Effector CD4-positive, alpha-beta T cell (primary cell): ENCODE results near the gene TRNT1.

ENCODE experiments used
- DNase-seq: peaks from one replicate; pipeline ENCODE4 v3.0.0-alpha.2; 2020

TRNT1 gene

DNA sequence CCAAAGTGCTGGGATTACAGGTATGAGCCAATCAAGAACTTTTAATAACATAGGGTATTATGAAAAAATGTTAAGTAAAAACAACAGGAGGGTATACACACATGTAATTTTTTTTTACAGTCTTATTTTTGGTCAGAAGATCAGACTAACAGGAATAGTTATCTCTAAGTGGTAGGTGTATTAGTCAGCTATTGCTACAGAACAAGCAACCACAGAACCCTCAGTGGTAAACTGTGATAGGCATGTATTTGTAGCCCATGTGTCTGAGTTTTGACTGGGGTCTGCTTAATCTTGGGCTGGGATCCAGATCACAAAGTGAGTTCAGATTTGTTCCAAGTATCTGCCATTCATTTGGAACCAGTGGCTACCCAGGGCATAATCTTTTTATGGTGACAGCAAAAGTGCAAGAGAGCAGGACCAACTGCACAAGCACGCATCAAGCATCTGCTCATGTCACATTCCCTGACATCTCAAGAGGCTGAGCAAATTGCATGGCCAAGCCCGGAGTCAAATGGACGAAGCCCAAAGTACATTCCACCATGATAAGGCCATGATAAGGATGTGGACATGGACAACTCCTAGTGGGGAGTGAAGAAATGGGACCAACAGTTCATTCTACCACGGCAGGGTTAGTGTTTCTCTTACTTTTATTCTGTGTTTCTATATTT lies 13.6 kb upstream of the TRNT1 start:
- DNase-seq, result no peak

- no peak for DNase-seq
Observed at GRCh38 chr3:3117651-3118050, 9.1 kb upstream of the TRNT1 start.

DNA sequence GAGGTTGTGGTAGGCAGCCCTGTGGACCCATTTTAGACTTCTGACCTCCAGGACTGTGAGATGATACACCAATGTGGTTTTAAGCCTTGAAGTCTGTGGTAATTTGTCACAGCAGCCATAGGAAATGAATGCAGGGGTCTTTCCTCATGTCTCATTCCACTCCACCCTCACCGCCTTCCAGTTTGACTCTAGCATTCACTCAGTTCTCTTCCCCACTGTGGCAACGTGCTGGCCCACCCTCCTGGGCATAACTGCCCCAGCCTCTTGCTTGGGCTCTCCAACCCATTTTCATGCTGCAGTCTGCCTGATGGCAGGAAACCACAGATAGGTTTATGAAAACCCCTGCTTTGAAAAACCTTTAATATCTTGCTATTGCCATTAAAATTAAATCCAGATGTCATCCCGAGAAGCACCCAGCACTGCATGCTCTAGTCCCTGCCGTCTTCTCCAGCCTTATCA lies 7.3 kb upstream of the TRNT1 start:
- DNase-seq, result no peak

DNA sequence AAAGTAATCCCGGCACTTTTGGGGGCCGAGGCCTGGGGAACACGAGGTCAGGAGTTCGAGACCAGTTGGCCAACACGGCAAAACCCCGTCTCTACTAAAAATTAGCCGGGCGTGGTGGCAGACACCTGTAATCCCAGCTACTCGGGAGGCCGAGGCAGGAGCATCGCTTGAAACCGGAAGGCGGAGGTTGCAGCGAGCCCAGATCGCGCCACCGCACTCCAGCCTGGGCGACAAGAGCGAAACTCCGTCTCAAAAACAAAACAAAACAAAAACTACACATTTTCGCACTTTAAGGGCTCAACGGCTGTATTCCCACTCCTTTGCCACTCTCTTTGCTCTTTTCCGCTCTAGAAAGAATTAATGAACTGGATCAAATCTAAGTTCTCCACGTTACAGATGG lies 763 bp upstream of the TRNT1 start:
- DNase-seq, result no peak

GRCh38 chr3:3127432-3128010 lies 781 bp downstream of the TRNT1 start:
- DNase-seq, result peak; percentile 15

DNA sequence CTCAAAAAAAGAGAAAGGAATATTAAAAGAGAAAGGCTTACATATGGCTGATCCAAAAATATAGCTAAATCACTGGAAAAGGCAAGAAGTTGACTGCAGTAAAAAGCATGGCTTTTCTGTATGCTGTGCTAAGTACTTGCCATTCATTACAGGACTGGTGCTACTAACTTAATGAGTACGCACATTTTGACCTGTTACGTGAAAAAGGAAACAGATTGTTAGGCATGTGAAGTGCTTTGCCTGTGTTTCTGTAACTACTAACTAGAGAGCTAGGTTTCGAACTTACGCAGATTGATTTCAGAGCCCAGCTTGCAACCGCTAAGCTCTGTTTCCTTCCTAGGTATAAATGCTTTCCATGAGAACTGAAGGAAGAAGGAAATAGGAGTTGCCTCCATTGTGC lies 2.8 kb downstream of the TRNT1 start:
- DNase-seq, result no peak

DNA sequence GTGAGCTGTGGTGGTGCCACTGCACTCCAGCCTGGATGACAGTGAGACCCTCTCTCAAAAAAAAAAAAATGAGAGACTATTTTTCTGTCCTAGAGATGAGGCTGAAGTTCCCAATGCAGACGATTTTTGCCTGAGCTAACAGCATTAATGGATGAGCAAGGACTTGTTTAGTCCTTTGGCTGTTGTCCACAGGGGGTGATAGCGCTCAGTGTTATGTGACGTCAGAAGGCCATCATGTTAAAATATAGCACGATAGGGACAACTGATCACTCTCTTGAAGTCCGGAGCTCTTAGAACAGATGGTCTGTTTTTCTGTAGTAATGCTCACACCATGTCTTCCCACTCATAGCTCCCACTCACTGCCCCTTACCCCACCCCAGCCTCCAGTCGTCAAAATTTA lies 6.8 kb downstream of the TRNT1 start:
- no peak for DNase-seq

DNA sequence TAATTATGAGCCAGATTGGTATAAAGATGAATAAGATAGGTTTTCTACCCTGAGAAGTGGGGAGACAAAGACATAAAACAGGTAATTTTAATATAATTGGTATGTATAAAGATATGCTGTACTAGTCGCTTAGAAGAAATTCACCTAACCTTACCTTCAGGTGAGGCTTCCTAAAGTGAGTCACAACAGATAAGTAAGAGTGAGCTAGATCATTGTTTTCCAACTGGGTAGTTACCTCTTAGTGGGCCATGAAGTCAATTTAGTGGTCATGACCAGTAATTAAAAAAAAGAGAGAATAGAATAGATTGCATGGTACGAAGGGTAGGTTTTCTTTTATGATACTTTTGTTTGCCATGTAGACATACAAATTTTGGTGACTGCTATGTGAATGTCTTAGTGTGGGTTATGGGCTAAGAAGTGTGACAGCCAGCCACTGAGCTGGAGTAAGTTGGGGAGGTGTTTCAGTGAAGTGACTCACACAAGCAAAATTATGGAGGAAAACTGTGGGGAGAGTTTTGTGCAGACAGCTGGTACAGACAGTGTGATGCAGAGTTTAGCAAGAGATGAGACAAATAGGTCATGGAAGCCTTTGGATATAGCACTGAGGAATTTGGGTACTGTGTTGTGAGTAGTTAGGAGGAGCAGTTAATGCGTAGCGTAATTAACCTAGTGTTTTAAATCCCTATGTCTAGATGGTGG lies 8.2 kb downstream of the TRNT1 start:
- no peak for DNase-seq

DNA sequence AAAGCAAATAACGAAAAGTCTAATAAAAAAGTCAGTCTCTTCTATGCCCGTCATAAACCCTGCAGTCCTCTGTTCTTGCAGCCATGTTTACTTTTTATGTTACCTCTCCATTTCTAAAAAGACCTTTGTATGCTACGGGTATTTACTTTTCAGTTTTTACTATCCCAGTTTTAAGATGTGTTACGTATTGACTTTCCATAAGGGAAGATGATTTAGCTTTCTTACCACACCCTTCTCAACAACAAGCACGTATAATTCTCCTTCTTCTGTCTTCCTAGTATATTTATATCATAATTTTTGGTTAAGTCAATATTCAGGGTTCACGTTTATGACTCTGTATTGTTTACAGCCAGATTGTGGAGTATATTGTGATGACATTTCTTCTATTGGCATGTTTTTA lies 10.8 kb downstream of the TRNT1 start:
- DNase-seq, result no peak

GRCh38 chr3:3141939-3142338 lies 15.2 kb downstream of the TRNT1 start:
- DNase-seq, result no peak

DNA sequence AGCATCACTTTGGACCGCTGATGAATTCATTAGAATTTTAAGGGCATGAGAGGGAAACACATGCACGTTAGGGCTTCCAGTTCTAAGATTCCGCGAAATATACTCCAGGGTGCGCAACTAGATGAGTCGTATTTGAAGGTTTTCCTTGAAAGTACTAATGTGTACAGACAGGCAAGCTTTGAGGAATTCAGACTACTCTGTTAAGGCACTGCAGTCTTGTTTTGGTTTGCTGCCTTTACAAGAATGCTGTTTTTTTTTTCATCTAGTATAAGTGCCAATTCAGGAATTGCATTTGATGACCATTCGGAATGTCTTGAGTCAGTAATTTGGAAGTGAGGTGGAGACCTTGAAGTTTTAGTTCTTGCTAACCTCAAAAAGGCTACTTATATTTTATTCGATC lies 19.1 kb downstream of the TRNT1 start:
- no peak for DNase-seq

DNA sequence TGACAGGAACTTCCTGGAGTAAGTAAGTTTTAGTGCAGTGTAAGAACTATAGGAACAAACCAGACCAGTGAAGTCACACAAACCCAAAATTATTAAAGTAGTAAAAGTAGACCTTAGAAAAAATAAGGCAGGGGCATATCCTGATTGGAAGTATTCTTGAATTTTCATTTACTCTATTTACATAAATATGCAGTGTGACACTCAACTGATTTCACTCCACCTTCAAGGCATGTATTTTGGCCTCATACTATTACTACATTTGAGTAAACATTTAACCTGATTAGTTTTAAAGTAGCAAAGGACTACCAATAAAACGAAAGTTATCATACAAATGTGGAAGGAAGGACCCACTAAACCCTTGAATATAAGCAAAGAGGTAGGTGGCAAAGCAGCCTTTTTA lies 22.8 kb downstream of the TRNT1 start:
- no peak for DNase-seq

GRCh38 chr3:3151513-3151912 lies 24.8 kb downstream of the TRNT1 start:
- no peak for DNase-seq

GRCh38 chr3:3154879-3155610 lies 28.3 kb downstream of the TRNT1 start:
- DNase-seq, result no peak

DNA sequence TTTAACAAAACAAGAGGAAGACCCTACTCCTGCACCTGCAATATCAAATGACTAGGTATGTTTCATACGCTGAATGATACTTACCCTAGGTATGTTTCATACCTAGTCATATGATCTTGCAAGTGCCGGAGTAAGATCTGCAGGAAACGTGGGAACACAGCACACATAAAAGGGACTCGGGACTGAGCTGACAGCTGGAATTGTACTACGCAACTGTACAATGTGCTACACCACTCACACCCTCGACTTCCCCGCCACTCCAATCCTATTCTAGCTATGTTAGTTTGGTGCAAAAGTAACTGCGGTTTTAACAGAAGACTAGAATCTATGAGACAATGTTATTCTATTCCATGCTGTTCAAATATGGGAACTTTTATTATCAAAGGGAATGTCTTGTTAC lies 30.7 kb downstream of the TRNT1 start:
- DNase-seq, result no peak

- no peak for DNase-seq
Observed at GRCh38 chr3:3160826-3161225, 34.1 kb downstream of the TRNT1 start.

DNA sequence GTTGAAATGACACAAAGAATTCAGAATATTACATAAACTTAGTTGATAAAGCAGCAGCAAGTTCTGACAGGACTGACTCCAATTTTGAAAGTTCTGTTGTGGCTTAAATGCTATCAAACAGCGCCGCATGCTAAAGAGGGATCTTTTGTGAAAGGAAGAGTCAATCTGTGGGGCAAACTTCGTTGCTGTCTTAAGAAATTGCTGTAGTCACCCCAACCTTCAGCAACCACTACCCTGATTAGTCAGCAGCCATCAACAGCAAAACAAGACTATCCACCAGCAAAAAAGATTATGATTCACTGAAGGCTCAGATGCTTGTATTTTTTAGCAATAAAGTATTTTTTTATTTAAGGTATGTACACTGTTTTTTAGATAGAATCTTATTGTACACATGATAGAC lies 38.5 kb downstream of the TRNT1 start:
- no peak for DNase-seq

DNA sequence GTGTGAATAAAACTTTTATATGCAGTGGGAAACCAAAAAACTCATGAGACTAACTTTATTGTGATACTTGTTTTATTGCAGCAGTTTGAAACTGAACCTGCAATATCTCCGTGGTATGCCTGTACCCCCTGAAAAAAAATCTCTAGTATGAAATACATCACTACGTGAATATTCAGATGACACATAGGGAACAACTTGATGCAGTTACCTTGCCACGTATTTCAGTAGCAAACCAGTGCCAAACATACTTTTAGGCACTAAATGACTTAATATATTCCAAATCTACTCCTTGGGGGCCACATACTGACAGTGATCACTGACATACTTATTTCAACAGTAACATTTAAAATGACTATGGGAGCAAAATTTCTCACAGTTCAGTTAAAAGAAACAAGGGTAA lies 38.9 kb downstream of the TRNT1 start:
- DNase-seq, result no peak

DNA sequence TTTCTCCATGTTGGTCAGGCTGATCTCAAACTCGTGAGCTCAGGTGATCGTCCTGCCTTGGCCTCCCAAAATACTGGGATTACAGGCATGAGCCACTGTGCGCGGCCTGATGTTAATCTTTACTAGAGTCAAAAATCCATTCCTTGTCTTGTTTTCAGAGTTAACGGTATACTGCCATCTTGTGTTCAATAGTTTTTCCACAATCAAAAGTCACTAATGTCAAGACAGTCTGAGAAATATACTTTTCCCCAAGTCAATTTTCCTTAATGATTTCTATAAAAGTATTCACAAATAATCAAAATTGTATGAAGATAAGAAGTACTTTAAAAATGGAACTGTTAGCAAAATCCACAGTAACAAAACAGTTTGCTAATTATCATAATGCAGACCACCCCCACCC lies 44.3 kb downstream of the TRNT1 start:
- DNase-seq, result no peak

GRCh38 chr3:3172627-3173026 lies 45.9 kb downstream of the TRNT1 start:
- DNase-seq, result no peak

DNA sequence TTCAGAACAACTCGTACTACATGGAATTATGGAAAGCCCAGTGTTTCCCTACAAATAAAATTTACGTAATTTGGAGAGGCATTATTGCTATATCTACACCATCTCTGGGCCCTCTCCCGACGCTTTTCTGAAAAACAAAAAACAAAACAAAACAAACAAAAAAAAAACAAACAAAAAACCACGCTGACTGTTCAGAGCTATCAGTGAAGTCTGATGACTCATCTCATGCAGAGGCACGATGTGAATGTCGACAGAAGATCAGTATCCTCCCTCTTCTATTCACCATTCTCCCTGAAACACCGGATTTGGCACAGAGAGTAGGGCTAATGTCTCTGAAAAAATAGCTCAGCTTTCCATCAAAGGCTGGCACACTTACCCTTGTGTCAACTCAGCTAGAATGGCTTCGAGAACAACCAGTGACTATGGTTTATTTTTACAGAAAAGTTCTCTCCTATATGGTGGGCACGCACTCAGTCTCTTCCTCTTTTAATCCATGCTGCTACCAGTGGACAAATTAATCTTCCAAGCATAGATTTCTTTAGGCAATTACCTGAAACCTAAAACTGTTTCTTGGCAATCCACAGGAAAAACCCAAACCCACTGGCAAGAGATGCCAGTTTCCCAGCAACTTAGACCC lies 51.2 kb downstream of the TRNT1 start:
- DNase-seq, result no peak

DNA sequence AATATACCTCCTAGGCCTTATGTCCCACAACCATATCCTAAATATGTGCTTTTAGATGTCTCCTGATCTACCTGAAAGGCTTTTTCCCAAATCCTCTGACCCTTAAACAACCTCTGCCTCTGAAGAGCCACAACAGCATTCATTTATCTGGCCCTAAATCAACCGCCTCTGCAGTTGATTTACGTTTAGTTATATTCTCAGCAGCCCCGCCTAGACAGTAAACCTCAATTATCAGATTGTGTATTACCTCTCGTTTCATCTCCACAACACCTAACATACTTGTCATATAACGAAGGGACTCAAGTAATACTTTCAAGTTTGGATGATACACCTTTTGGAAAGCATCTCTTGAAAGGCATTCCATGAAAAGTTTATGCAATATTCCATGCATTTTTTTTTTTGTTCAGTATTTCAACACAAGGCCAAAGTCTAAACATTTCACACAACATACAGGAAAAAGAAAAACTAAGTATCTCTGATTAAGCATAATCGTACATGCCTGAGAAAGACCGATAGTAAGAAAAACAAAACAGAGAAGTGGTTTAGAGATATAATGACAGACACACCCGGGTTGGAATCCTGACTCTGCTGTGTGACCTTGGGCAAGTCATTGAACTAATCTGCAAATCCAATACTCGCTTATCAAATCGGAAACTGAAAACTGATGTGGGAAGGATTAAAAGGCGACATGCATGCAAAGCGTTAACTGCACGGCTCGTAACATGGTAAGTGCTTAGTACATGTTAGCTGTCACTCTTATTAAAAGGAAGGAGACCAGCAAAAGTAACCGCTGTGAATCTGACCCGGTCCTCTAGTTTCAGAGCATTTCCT lies 52.0 kb downstream of the TRNT1 start:
- no peak for DNase-seq
